HG02623 (cell line): ENCODE data around the gene MTA1.

Experiments used
- ATAC-seq: cut with Tn5 transposase; IDR thresholded peaks from one replicate; pipeline ENCODE4 v1.9.1; 2021; ENCODE audit warnings: moderate library complexity; ENCODE audit not compliant: unreplicated experiment

MTA1 gene

GRCh38 chr14:105401699-105402098 is 17.9 kb upstream of the MTA1 start:
- ATAC-seq = no peak

DNA sequence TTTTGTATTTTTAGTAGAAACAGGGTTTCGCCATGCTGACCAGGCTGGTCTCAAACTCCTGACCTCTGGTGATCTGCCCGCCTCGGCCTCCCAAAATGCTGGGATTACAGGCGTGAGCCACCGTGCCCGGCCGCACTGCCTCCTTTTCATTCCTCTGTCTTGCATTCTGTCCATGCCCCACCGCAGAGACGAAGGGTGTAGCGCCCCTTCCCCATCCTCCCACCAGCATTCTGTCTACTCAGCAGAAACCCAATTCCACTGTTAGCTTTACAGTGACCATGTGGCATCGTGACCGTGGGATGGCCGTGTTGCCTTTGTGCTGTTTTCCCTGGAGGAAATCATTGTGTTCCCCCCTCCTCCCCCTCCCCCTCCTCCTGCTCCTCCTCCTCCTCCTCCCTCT is 11.0 kb upstream of the MTA1 start:
- ATAC-seq = no peak

DNA sequence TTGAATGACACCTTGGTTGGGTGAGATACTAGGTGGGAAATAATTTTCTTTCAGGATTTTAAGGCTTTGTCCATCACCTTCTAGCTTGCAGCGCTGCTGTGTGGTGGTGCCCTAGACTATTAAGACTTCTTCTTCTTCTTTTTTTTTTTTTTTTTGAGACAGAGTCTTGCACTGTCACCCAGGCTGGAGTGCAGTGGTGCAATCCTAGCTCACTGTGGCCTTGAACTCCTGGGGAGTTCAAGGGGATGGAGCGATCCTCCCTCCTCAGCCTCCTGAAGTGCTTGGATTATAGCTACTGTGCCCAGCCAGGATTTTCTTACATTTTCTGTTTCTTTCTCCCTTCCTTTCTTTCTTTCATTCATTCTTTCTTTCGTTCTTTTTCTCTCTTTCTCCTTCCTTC is 10.3 kb upstream of the MTA1 start:
- ATAC-seq = no peak

GRCh38 chr14:105410642-105411016 is 9.0 kb upstream of the MTA1 start:
- no peak for ATAC-seq

GRCh38 chr14:105411017-105411941 is 8.3 kb upstream of the MTA1 start:
- ATAC-seq = no peak

DNA sequence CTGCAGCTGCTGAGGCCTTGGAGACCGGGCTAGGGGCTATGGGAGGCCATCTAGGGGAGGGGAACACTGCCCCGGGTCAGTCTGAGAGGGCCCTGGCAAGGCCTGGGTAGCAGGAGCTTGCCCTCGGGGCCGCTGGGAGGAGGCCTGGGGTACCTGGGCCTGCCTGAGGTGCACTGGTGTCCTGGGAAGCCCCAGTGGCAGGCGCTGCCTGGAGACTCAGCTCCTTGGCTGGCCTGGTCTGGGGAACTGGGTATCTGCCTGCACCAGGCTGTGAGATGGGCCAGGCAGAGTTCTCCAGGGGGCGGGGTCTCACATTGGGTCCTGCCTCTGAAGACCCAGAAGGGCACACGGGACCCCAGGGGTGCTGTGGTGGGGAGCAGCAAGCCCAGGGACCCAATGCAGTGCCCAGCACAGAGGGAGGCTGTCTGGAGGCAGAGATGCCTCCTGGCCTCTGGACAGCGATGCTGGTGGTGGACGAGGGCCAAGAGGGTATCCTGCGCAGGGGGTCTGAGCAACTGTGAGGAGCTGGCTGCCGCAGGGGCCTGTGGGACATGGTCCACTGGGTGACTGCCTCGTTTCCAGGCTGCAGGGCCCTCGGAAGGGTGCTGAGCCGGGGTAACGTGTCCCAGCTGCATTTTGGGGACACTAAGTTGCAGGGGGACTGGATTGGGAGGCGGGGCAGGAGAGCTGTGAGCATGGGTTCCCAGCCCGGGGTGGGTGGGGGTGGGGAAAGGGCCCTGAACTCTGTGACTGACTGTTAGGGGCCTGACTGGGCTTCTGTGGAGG is 7.4 kb upstream of the MTA1 start:
- ATAC-seq = no peak

DNA sequence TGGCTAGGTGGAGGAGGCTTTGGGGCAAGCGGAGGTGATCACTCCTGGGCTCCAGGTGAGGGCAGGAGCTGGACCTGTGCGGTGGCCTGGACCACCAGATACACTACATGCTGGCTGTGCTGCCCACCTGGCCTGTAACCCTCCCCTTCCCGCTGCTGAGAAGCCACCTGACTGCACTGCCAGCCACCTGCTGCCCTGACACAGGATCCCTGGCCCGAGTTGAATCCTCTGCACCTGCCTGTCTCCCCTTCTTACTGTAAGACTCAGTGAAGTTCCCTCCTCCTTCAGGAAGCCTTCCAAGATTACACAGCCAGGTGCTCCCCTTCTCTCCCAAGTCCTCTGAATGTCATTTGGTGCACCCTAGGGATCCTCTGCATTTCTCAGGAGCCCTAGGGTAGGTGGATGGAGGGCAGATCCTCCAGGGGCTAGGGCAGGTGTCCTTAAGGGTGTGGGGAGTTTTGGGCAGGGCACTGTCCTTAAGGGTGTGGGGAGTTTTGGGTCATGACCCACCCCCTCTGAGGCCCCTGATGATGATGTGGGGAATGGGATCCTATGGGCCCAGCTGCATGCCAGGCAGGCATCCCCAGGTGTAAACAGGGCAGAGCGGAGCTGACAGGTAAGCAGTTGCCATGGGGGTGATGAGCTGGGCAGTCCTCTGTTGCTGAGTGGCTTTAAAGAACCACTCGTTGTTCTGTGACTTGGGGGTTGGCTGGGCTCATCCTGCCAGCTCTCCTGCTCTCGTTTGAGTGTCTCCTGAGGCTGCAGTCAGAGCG is 6.7 kb upstream of the MTA1 start:
- no peak for ATAC-seq

GRCh38 chr14:105413544-105413886 is 6.1 kb upstream of the MTA1 start:
- ATAC-seq = no peak

DNA sequence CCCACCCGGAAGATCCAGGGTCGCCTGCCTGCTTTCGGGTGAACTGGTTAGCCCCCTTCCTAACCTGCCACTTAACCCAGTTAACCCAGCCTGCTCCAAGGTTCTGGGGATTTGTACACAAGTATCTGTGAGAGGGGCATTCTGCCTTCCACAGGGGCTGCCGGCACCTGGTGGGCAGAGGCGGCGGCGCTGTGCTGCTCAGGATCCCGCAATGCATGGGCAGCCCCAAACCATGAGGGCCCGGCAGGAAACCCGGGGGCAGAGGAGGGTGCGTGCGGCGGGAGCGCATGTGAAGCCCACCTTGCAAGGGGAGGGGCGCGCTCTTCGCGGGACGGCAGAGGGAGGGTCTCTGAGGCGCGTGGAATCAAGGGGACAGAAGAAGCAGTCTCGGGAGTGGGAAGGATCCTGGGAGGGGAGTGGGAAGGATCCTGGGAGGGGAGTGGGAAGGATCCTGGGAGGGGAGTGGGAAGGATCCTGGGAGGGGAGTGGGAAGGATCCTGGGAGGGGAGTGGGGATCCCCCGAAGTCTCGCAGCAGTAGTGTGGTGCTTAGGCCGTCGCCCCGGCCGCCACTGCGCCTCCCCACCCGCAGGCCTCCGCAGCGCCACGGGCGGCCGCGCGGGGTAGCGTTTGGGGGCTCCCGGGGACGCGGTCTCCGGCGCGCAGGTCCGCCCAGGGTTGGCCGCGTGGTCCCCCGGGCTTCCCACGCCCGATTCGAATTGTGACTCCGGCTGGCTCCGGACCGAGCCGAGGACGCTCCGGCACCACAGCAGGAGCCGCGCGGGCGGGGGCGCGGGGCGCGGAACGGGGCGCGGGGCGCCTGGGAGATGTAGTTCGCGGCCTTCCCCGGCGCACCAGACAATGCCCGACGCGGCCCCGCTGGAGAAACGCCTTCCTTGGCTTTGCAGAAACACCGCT is 4.9 kb upstream of the MTA1 start:
- no peak for ATAC-seq

GRCh38 chr14:105415481-105416428 is 3.9 kb upstream of the MTA1 start:
- ATAC-seq = no peak

GRCh38 chr14:105416671-105417070 is 3.0 kb upstream of the MTA1 start:
- ATAC-seq = no peak

DNA sequence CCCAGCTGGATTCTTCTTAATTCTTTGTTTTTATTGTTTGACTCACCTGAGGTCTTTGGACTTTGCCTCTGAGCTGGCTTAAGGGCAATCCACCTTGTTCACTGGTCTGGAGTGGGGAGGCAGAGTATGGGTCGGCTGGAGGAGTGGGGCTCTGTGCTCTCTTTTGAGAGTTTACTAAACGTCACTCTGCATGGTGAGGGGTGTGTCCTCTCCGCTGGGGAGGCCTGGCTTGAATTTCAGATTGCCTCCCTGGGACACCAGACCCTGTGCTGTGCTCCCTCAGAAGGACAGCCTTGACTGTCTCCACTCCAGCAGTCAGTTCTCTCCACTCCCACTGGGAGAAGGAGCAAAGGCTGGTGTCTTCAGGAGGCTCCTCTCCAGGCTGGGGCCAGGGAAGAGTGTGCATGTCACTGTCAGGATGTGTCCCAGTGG is 1.9 kb upstream of the MTA1 start:
- no peak for ATAC-seq

DNA sequence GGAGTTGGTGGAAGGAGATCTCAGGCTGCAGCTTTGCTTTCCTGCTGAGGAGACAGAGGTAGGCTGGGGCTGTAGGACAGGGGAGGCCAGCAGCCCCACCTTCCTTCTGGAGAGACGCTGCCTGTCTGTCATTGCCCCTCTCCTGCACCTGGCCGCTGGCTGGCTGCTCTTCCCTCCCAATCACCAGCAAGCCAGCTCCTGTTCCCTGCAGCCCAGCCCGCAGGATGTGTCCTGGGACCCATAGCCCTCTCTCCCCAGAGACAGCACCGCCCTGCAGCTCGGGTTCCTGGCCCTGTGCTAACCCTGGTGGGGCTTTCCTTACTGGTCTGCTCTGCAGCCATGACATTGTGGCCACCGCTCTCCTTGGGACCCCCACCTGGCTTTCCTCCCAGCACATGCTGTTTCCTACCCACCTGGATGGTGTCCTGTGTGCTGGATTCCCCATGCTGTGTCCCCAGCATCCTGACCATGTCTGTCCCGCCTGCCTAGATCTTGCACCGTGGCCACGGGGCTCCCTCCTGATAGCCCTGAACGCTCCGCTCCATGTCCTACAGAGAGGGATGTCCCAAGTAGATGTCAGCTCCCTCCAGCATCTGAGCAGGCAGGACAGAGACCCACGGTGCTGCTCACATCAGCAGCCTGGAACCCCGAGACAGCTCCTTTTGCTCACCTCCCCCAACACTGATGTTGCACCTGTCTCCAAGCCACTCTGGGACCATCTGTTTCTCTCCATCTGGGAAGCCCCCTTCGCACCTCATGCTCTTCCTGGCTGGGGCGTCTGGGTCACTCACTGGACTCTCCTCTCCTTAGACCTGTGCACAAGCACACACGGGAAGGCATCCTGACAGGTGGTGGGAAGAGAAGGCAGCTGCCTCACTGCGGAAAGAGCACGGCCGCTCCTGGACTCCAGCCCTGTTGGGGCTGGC is 1.1 kb upstream of the MTA1 start:
- no peak for ATAC-seq

DNA sequence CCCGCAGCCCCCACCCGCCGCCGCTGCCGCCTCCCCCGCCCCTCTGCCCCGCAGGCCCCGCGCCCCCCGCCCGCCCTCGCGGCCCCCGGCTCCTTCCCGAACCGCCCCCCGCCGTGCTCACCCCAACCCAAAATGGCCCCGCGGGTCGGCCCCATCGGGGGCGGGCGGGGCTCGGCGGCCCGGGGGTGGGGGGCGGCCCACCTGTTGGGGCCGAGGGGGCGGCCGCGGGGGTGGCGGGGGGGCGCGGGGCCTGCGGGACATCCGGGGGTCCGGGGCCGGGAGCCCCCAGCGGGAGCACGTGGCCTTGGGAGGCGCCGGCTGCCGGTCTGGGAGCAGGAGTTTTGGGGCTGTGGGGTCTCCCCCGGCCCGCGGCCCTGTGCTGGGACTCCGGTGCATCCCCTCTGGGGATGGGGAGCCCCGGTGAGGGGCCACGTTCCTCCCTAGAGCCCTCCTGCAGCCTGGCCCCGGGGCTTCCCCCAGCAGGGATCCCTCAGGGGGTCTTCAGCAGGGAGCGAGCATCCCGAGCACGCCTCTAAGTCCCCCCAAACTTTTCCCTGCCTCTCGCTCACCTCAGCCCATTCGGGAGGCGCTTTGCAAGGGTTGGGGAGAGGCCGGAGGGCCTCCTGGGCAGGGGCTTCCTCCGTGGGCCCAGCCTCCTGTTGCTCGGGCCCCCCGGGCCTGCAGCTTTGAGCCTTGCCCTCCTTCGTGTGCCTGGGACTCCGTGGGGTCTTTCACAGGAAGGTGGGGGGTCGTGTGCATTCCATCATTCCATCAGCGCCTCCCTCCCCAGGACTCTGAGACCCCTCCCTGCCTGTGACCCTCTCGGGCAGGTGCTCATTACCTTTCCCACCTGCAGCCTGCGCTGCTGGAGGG is 710 bp downstream of the MTA1 start:
- ATAC-seq = no peak

DNA sequence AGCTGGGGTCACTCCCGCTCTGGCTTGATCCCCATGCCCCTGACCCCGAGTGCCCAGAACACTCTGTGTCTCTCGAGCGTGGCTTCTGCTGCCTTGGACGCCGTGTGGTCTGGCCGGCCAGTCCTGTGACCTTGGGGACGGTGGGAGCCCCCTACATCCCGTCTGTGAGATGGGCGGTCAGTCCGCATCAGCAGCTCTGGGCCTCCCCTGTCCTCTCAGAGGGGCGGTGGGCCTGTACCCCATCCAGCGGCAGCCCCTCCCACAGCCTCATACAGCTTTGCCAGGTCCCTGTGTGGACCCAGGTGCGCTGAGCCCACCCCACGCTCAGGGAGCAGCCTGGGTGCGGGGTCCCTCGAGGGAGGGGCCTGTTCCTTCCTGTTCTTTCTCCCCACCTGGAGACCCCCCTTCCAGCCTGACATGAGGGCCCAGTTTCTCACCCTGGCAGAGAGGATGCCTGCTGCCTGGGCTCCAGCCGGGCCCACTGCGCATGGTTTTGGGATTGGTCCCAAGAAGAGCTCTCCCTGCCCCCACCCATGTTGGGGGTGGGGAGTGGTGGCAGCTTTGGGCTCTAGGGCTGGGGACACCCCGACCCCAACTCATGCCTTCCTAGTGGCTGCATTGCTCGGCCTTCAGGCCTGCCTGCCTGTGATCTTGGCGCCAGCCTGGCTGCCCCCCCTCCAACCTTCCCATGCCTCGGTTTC is 1.5 kb downstream of the MTA1 start:
- no peak for ATAC-seq

DNA sequence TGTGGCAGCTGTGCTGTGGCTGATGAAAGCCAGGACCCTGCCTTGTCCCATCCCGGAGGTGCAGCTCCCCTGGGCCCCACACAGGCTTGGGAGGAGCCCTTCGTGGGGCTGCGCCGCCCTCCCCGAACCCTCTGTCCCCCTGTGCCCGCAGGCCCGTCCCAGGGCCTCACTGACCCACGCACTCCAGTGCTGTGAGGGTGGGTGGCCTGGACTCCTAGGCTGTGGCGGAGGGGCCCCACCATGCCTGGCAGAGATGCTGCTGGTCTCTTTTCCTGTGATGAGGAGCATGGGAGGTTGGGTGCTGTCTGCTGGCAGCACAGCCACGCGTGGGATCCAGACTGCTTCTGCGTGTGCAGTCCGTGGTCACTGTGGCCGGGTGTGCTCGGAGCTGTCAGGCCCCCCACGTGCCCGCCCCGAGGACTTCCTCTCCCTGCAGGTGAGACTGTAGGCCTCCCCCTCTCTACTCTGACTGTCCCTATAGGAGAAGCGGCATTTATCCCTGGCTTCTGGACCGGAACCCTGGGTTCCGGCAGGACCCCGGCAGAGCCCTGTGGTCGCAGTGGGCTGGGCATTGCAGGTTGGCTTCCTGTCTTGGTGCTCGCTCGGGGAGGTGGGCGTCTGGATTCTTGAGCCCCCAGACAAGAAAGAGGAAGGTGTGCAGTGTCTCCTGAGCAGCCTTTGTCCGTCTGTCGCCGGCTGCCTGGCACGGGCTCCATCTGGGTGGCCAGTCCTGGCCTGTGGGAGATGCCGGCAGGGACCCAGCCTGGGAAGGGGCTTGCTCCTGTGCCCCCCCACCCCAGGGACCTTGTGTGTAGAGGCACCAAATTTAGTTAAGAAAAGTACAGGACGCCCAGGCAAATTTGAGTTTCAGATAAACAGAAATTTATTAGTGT is 2.3 kb downstream of the MTA1 start:
- no peak for ATAC-seq
